H1 (cell line): ENCODE measurements around the gene FAM216A. TPM values are rescaled to one million over a fixed set of nuclear protein-coding genes. Genes with fewer than 3 reads are reported as not detected.

ENCODE experiments used
- CTCF ChIA-PET: fragments of 300-600 bp; sonication (Branson Sonifier 250); formaldehyde crosslinking; loops from one replicate; lab custom pipeline; 2021; ENCODE audit not compliant: partially characterized antibody; lab: Charles Lee
- POLR2A ChIA-PET: fragments of 300-600 bp; sonication (Branson Sonifier 250); formaldehyde crosslinking; loops from one replicate; lab custom pipeline; 2021; ENCODE audit warnings: inconsistent platforms; ENCODE audit not compliant: partially characterized antibody; lab: Charles Lee
- DNase-seq, 2 experiments: peaks; one replicate each; pipeline versions ENCODE4 v3.0.0 to v3.0.0-alpha.2; 2010 to 2022; ENCODE audit warnings: low spot score in 2 of 2, low read depth in 1 of 2, mixed read lengths in 1 of 2
- FAIRE-seq: peaks from 2 replicates; lab custom pipeline; 2011; peaks lifted over from hg19 to GRCh38; lab: Jason Lieb, UNC
- H2AFZ ChIP-seq: 2 replicates; pipeline ENCODE4 v1.8.1; 2012; ENCODE audit warnings: low read length, inconsistent platforms
- H2AK5ac ChIP-seq: 2 replicates; pipeline ENCODE4 v1.6.1; 2013; ENCODE audit warnings: low read depth, low read length
- H2BK120ac ChIP-seq: replicated peaks from 2 replicates; pipeline ENCODE3; 2013; ENCODE audit warnings: low read depth, low read length, inconsistent platforms
- H2BK12ac ChIP-seq: 2 replicates; pipeline ENCODE4 v1.6.1; 2013; ENCODE audit warnings: low read depth, low read length
- H2BK15ac ChIP-seq: 2 replicates; pipeline ENCODE4 v1.6.1; 2013; ENCODE audit warnings: low read length
- H2BK20ac ChIP-seq: 2 replicates; pipeline ENCODE4 v1.6.1; 2013; ENCODE audit warnings: low read length
- H2BK5ac ChIP-seq: 2 replicates; pipeline ENCODE4 v1.6.1; 2013; ENCODE audit warnings: low read depth, low read length
- H3K14ac ChIP-seq: 2 replicates; pipeline ENCODE4 v1.6.1; 2013; ENCODE audit warnings: inconsistent platforms; ENCODE audit not compliant: insufficient read length
- H3K18ac ChIP-seq: 2 replicates; pipeline ENCODE4 v1.6.1; 2013; ENCODE audit warnings: low read length; ENCODE audit errors: extremely low read depth
- H3K23ac ChIP-seq: 2 replicates; pipeline ENCODE4 v1.6.1; 2013; ENCODE audit warnings: inconsistent platforms; ENCODE audit not compliant: insufficient read length
- H3K23me2 ChIP-seq: 2 replicates; pipeline ENCODE4 v1.6.1; 2013; ENCODE audit warnings: low read depth, low read length
- H3K27ac ChIP-seq: 2 replicates; pipeline ENCODE4 v1.6.1; 2011; ENCODE audit warnings: low read depth, low read length, inconsistent platforms
- H3K27me3 ChIP-seq, 4 experiments: replicated peaks in 1 of 4; 1 replicate in 1 of 4; 2 replicates in 3 of 4; pipeline versions ENCODE4 v1.6.1 to v1.8.1; 2011 to 2013; ENCODE audit warnings: low read length in 3 of 4, mild to moderate bottlenecking in 3 of 4, inconsistent platforms in 2 of 4, mixed read lengths in 2 of 4, moderate library complexity in 1 of 4; ENCODE audit not compliant: control insufficient read depth in 3 of 4, insufficient read depth in 3 of 4; ENCODE audit errors: extremely low read depth in 1 of 4
- H3K36me3 ChIP-seq, 4 experiments: 2 replicates each; pipeline versions ENCODE4 v1.6.1 to v1.8.1; 2011 to 2013; ENCODE audit warnings: mild to moderate bottlenecking in 4 of 4, low read length in 3 of 4, moderate library complexity in 2 of 4, control low read depth in 1 of 4, inconsistent platforms in 1 of 4; ENCODE audit not compliant: insufficient read depth in 4 of 4, control insufficient read depth in 2 of 4
- H3K4ac ChIP-seq: replicated peaks from 2 replicates; pipeline ENCODE3; 2013; ENCODE audit warnings: low read length, low read depth, mixed read lengths, inconsistent platforms; ENCODE audit not compliant: insufficient read length
- H3K4me1 ChIP-seq, 4 experiments: replicated peaks in 1 of 4; 1 replicate in 1 of 4; 2 replicates in 3 of 4; pipeline versions ENCODE4 v1.6.1 to v1.8.1; 2011 to 2013; ENCODE audit warnings: low read length in 3 of 4, inconsistent platforms in 2 of 4, mixed read lengths in 1 of 4; ENCODE audit not compliant: insufficient read depth in 4 of 4, control insufficient read depth in 3 of 4
- H3K4me2 ChIP-seq, 2 experiments: 2 replicates each; pipeline versions ENCODE4 v1.6.1 to v1.8.1; 2011 to 2013; ENCODE audit warnings: low read depth in 2 of 2, low read length in 2 of 2, control low read depth in 1 of 2, inconsistent platforms in 1 of 2, mild to moderate bottlenecking in 1 of 2; ENCODE audit not compliant: insufficient read depth in 1 of 2
- H3K4me3 ChIP-seq, 4 experiments: fragments of 200-600, 300-600 bp in 1 of 4; sonication (generic), shearing (Covaris generic), sonication (Bioruptor Twin) in 1 of 4; 2 replicates each; pipeline versions ENCODE4 v1.5.1 to v1.8.1; 2011 to 2016; ENCODE audit warnings: low read length in 4 of 4, low read depth in 3 of 4, control low read depth in 2 of 4, inconsistent platforms in 2 of 4, mild to moderate bottlenecking in 2 of 4, mixed read lengths in 1 of 4, moderate library complexity in 1 of 4; ENCODE audit not compliant: insufficient read depth in 2 of 4; ENCODE audit errors: extremely low read depth in 1 of 4
- H3K56ac ChIP-seq: replicated peaks from 2 replicates; pipeline ENCODE3; 2013; ENCODE audit warnings: low read depth, mild to moderate bottlenecking, mixed read lengths, low read length, inconsistent platforms; ENCODE audit not compliant: insufficient read length
- H3K79me1 ChIP-seq: 2 replicates; pipeline ENCODE4 v1.6.1; 2013; ENCODE audit warnings: low read depth, low read length, control low read depth
- H3K79me2 ChIP-seq, 2 experiments: 2 replicates each; pipeline versions ENCODE4 v1.6.1 to v1.8.1; 2012 to 2013; ENCODE audit warnings: low read length in 2 of 2, mild to moderate bottlenecking in 2 of 2, inconsistent platforms in 1 of 2; ENCODE audit not compliant: insufficient read depth in 2 of 2, control insufficient read depth in 1 of 2
- H3K9ac ChIP-seq, 4 experiments: replicated peaks in 1 of 4; 1 replicate in 1 of 4; 2 replicates in 3 of 4; pipeline versions ENCODE4 v1.6.1 to v1.8.1; 2011 to 2013; ENCODE audit warnings: low read depth in 3 of 4, low read length in 3 of 4, control low read depth in 2 of 4, mild to moderate bottlenecking in 2 of 4, moderate library complexity in 2 of 4, inconsistent platforms in 1 of 4; ENCODE audit errors: extremely low read depth in 1 of 4
- H3K9me3 ChIP-seq, 2 experiments: 2 replicates each; pipeline versions ENCODE4 v1.6.1 to v1.8.1; 2012 to 2013; ENCODE audit warnings: mild to moderate bottlenecking in 2 of 2, moderate library complexity in 2 of 2, control low read depth in 1 of 2, inconsistent platforms in 1 of 2, low read depth in 1 of 2, low read length in 1 of 2, mixed read lengths in 1 of 2; ENCODE audit not compliant: insufficient read depth in 2 of 2
- H4K20me1 ChIP-seq, 2 experiments: replicated peaks in 1 of 2; 2 replicates each; pipeline versions ENCODE3 to v1.8.1; 2011 to 2013; ENCODE audit warnings: inconsistent platforms in 2 of 2, low read length in 2 of 2, mild to moderate bottlenecking in 1 of 2; ENCODE audit not compliant: insufficient read depth in 2 of 2, control insufficient read depth in 1 of 2
- H4K5ac ChIP-seq: 2 replicates; pipeline ENCODE4 v1.6.1; 2013; ENCODE audit warnings: low read length, low read depth, mixed read lengths, inconsistent platforms; ENCODE audit not compliant: insufficient read length
- H4K8ac ChIP-seq: 2 replicates; pipeline ENCODE4 v1.8.0; 2013; ENCODE audit warnings: mild to moderate bottlenecking, moderate library complexity, low read length, inconsistent platforms; ENCODE audit not compliant: insufficient read depth; ENCODE audit errors: extremely low read depth
- H4K91ac ChIP-seq: replicated peaks from 2 replicates; pipeline ENCODE3; 2013; ENCODE audit warnings: low read length, mixed read lengths, inconsistent platforms; ENCODE audit not compliant: insufficient read length
- BCL11A ChIP-seq, 2 experiments: IDR thresholded peaks; one replicate each; pipeline ENCODE4 v1.6.1; 2011; ENCODE audit warnings: low read depth in 2 of 2, low read length in 2 of 2, mild to moderate bottlenecking in 2 of 2
- CHD2 ChIP-seq: IDR thresholded peaks from 2 replicates; pipeline ENCODE4 v1.6.1; 2012; ENCODE audit warnings: low read length, improper control_type of control experiment
- CTCF ChIP-seq, 3 experiments: IDR thresholded peaks; 1 replicate in 2 of 3; 2 replicates in 1 of 3; pipeline versions ENCODE4 v1.5.1 to v1.6.1; 2011; ENCODE audit warnings: low read length in 3 of 3, mild to moderate bottlenecking in 3 of 3, inconsistent platforms in 2 of 3, low read depth in 1 of 3, moderate library complexity in 1 of 3; ENCODE audit not compliant: insufficient read depth in 1 of 3; ENCODE audit errors: control extremely low read depth in 1 of 3
- GABPA ChIP-seq: IDR thresholded peaks from 2 replicates; pipeline ENCODE4 v1.6.1; 2011; ENCODE audit warnings: mild to moderate bottlenecking, low read length, moderate library complexity, borderline replicate concordance; ENCODE audit not compliant: insufficient read depth
- KDM1A ChIP-seq: fragments of 200-600, 300-600 bp; sonication (generic); IDR thresholded peaks from 2 replicates; pipeline ENCODE4 v1.7.1; 2016; ENCODE audit warnings: mild to moderate bottlenecking, low read length, borderline replicate concordance
- KDM5A ChIP-seq: fragments of 200-600 bp; IDR thresholded peaks from 2 replicates; pipeline ENCODE4 v1.7.1; 2012; ENCODE audit warnings: mild to moderate bottlenecking, low read length, inconsistent platforms, mixed read lengths
- NRF1 ChIP-seq: IDR thresholded peaks from 2 replicates; pipeline ENCODE4 v1.6.1; 2011; ENCODE audit warnings: mild to moderate bottlenecking, low read depth, low read length, improper control_type of control experiment
- SIN3A ChIP-seq, 2 experiments: IDR thresholded peaks in 1 of 2; conservative IDR thresholded peaks in 1 of 2; 2 replicates each; pipeline ENCODE4 v1.6.1; 2011 to 2012; ENCODE audit warnings: low read length in 2 of 2, improper control_type of control experiment in 1 of 2, low read depth in 1 of 2, mild to moderate bottlenecking in 1 of 2
- SP1 ChIP-seq: IDR thresholded peaks from 2 replicates; pipeline ENCODE4 v1.6.1; 2011; ENCODE audit warnings: low read depth, low read length
- TBP ChIP-seq: IDR thresholded peaks from 2 replicates; pipeline ENCODE4 v1.6.1; 2011; ENCODE audit warnings: low read depth, low read length, improper control_type of control experiment
- WGBS, 2 experiments: shearing (Covaris generic) in 1 of 2; methylation state at CpG; one replicate each; pipeline versions ENCODE4 v1.1.6 to v1.1.7; 2013 to 2015; ENCODE audit warnings: low lambda C conversion rate in 2 of 2, mixed read lengths in 2 of 2, inconsistent platforms in 1 of 2, low coverage in 1 of 2, missing lambda C conversion rate in 1 of 2; ENCODE audit not compliant: insufficient replicate concordance in 2 of 2, insufficient coverage in 1 of 2, insufficient read length in 1 of 2; ENCODE audit errors: extremely low coverage in 1 of 2, missing lambda C conversion rate in 1 of 2; 5-methylcytosine and 5-hydroxymethylcytosine counted together
- polyA plus RNA-seq, 7 experiments: library from polyadenylated mRNA; depleted of rRNA in 3 of 7; stranded (reverse) in 5 of 7; unstranded in 2 of 7; fragments of >200 nt in 5 of 7; fragments of 200-250 nt in 2 of 7; gene quantifications; 1 replicate in 5 of 7; 2 replicates in 1 of 7; 4 replicates in 1 of 7; pipeline versions ENCODE4 v1.2.1 to v1.2.3, GENCODE V29; 2011 to 2013; ENCODE audit warnings: missing spikeins in 2 of 7, mixed read lengths in 2 of 7
- total RNA-seq: library from RNA; stranded (reverse); fragmentation: NEBNext Ultra II Directional; extraction: Animal tissue kit (Norgen Biotek cat#: 25700); gene quantifications from 2 replicates; pipeline ENCODE4 v1.2.1, GENCODE V29; 2021

FAM216A gene
- total and polyA plus RNA-seq, 2 of the 8 experiments (the other 6 are each of a cell fraction or from before 2014, with no cell fraction given), result 19.8 to 24.6 TPM

- no peak for TF ChIP-seq NRF1
- TF ChIP-seq KDM5A, result no peak
- TF ChIP-seq KDM1A, result no peak
- TF ChIP-seq SP1, result no peak
- no peak for TF ChIP-seq BCL11A (IDR thresholded peaks at IDR 0.05; ENCODE audit: low read depth in 2 of 2, low read length in 2 of 2)
- TF ChIP-seq GABPA, result no peak
- TF ChIP-seq TBP, result no peak
- no peak for TF ChIP-seq CHD2
- no peak for TF ChIP-seq SIN3A (conservative IDR thresholded peaks at IDR 0.05 in 1 of 2, IDR thresholded peaks at IDR 0.05 in 1 of 2; ENCODE audit: low read depth in 1 of 2, low read length in 2 of 2)
- no peak for TF ChIP-seq CTCF (IDR thresholded peaks at IDR 0.05; ENCODE audit: control extremely low read depth in 1 of 3, insufficient read depth in 1 of 3, low read depth in 1 of 3, low read length in 3 of 3)
- DNase-seq, result no peak
- H3K4me2 ChIP-seq, result no peak overlapping the region
These were observed 64.0 kb downstream of the FAM216A start for GRCh38 chr12:110532644-110533043.

More at GRCh38 chr12:110532644-110533043, 64.0 kb downstream of the FAM216A start:
- Histone ChIP-seq H2BK5ac (no peak overlapping the region), H2BK12ac (no peak overlapping the region), H3K56ac (no peak overlapping the region), H3K23me2 (no peaks in the 10 kb centered on the region), H3K14ac (no peak overlapping the region), H2BK120ac (no peak overlapping the region), H3K27me3 (no peaks in the 10 kb centered on the region), H3K27ac (no peak overlapping the region), H3K36me3 (peaks cover 2 to 20% (median 9%) of the 10 kb centered on the region in 4 experiments; a peak in 6 of 8 replicates), H3K9ac (no peak overlapping the region), H2BK15ac (no peak overlapping the region), H3K18ac (no peak overlapping the region), H3K79me2 (no peaks in the 10 kb centered on the region), H4K8ac (no peak overlapping the region), H4K5ac (no peak overlapping the region), H2AK5ac (no peak overlapping the region), H3K4me3 (no peak overlapping the region), H4K91ac (no peak overlapping the region), H3K79me1 (no peaks in the 10 kb centered on the region), H4K20me1 (peaks cover 1 to 2% of the 10 kb centered on the region in 2 experiments), H3K4me1 (no peaks in the 10 kb centered on the region), H3K23ac (no peak overlapping the region), H2BK20ac (no peak overlapping the region), H3K9me3 (no peaks in the 10 kb centered on the region), H3K4ac (no peak overlapping the region), H2AFZ (no peak overlapping the region)
- ChIA-PET POLR2A (interaction anchor here (1.1 kb wide), 1 partner anchor 157 kb away, joined by 3 read pairs; the partner anchor contains the start of gene HVCN1), CTCF (interaction anchor here (0.7 to 3.5 kb wide), 5 partner anchors 11 to 69 kb away, joined by 3 to 21 read pairs (median 8); no protein-coding TSS in a partner anchor)
- WGBS, 2 experiments, result 89% methylated on average over 3 of the region's 3 CpGs; no CpG with 5 or more reads in 1 of the 2 experiments
- FAIRE-seq, result no peak
